CD4-positive, alpha-beta T cell treated with Interleukin-6 for 4 hours (primary cell): ENCODE measurements around the gene LENG8.
"Not testable (repeated sequence)": the region's sequence is repeated elsewhere in the genome, so short reads cannot be mapped to it uniquely, and the experiment has no call there.

Experiments used
- DNase-seq: peaks from one replicate; pipeline ENCODE4 v3.0.0-alpha.2; 2020; ENCODE audit warnings: mixed read lengths

The LENG8 gene

GRCh38 chr19:54462655-54463530 is 13.9 kb downstream of the LENG8 start:
- peak; percentile 71 for DNase-seq

- DNase-seq, result peak; percentile 93
These were observed 14.6 kb downstream of the LENG8 start, which contains the start of gene LENG9 for GRCh38 chr19:54463531-54464043. Gene LENG9, minus strand, starts transcription at chr19:54463778. Its CDS starts 252 bp downstream, at chr19:54463526.

GRCh38 chr19:54464044-54464629 is 15.1 kb downstream of the LENG8 start:
- peak; percentile 82 for DNase-seq

GRCh38 chr19:54464630-54465425 is 15.8 kb downstream of the LENG8 start:
- DNase-seq, result peak; percentile 78

- DNase-seq, result no peak
These were observed 16.6 kb downstream of the LENG8 start for GRCh38 chr19:54465426-54466109.

GRCh38 chr19:54466110-54466480 is 17.1 kb downstream of the LENG8 start:
- DNase-seq, result not testable (repeated sequence)

GRCh38 chr19:54469496-54469934 is 20.5 kb downstream of the LENG8 start:
- no peak for DNase-seq

GRCh38 chr19:54470276-54470887 is 21.4 kb downstream of the LENG8 start:
- DNase-seq, result no peak

- no peak for DNase-seq
These were observed 22.2 kb downstream of the LENG8 start for GRCh38 chr19:54470991-54471782.

- DNase-seq, result no peak
These were observed 24.3 kb downstream of the LENG8 start, which contains the start of gene CDC42EP5 for GRCh38 chr19:54473071-54473891. Gene CDC42EP5, minus strand, starts transcription at chr19:54473296. Its CDS starts 7,749 bp downstream, at chr19:54465547.

- DNase-seq, result no peak
These were observed 24.9 kb downstream of the LENG8 start for GRCh38 chr19:54473892-54474372.

GRCh38 chr19:54475706-54476105 is 26.7 kb downstream of the LENG8 start:
- DNase-seq, result no peak

GRCh38 chr19:54477650-54478049 is 28.7 kb downstream of the LENG8 start:
- no peak for DNase-seq

GRCh38 chr19:54478677-54479266 is 29.8 kb downstream of the LENG8 start:
- peak; percentile 28 for DNase-seq

GRCh38 chr19:54480051-54480450 is 31.1 kb downstream of the LENG8 start:
- no peak for DNase-seq

GRCh38 chr19:54481326-54481930 is 32.4 kb downstream of the LENG8 start:
- DNase-seq, result peak; percentile 51

- no peak for DNase-seq
These were observed 33.9 kb downstream of the LENG8 start for GRCh38 chr19:54482889-54483288.

GRCh38 chr19:54484451-54484850 is 35.5 kb downstream of the LENG8 start:
- DNase-seq, result no peak

GRCh38 chr19:54485851-54486250 is 36.9 kb downstream of the LENG8 start:
- DNase-seq, result no peak
